Spleen (tissue), 11 donors: ENCODE data around the gene SETBP1. TPM values are rescaled to one million over a fixed set of nuclear protein-coding genes. Genes with fewer than 3 reads are reported as not detected.

Source experiments
- DNase-seq: peaks from one replicate; pipeline ENCODE4 v3.0.0-alpha.2; 2020
- H3K27ac ChIP-seq, 8 donors: fragments of 200-600 bp; sonication (generic) in 7 of 8; 1 replicate in 4 of 8; 2 replicates in 4 of 8; pipeline versions ENCODE4 v1.5.0 to v1.8.0; 2016 to 2021; ENCODE audit warnings: inconsistent platforms in 4 of 8, mild to moderate bottlenecking in 4 of 8, moderate library complexity in 1 of 8
- H3K27me3 ChIP-seq, 7 donors: fragments of 200-600 bp; sonication (generic) in 6 of 7; replicated peaks in 1 of 7; 1 replicate in 4 of 7; 2 replicates in 3 of 7; pipeline versions ENCODE4 v1.5.0 to v1.8.0; 2016 to 2021; ENCODE audit warnings: inconsistent platforms in 3 of 7, mild to moderate bottlenecking in 1 of 7
- H3K36me3 ChIP-seq, 6 donors: fragments of 200-600 bp; sonication (generic) in 5 of 6; 1 replicate in 4 of 6; 2 replicates in 2 of 6; pipeline versions ENCODE4 v1.5.0 to v1.8.0; 2016 to 2021; ENCODE audit warnings: inconsistent platforms in 2 of 6
- H3K4me1 ChIP-seq, 6 donors: fragments of 200-600 bp; sonication (generic) in 5 of 6; 1 replicate in 3 of 6; 2 replicates in 3 of 6; pipeline versions ENCODE4 v1.5.0 to v1.8.0; 2016 to 2021; ENCODE audit warnings: inconsistent platforms in 3 of 6
- H3K4me3 ChIP-seq, 8 donors: fragments of 200-600 bp; sonication (generic) in 7 of 8; 1 replicate in 4 of 8; 2 replicates in 4 of 8; pipeline versions ENCODE4 v1.5.0 to v1.8.0; 2016 to 2021; ENCODE audit warnings: inconsistent platforms in 4 of 8, mild to moderate bottlenecking in 4 of 8, moderate library complexity in 2 of 8
- H3K9me3 ChIP-seq, 8 donors: fragments of 200-600 bp; sonication (generic) in 7 of 8; 1 replicate in 4 of 8; 2 replicates in 4 of 8; pipeline versions ENCODE4 v1.5.0 to v1.8.0; 2016 to 2021; ENCODE audit warnings: inconsistent platforms in 4 of 8
- POLR2A ChIP-seq, 3 donors: fragments of 450-650 bp; IDR thresholded peaks; one replicate each; pipeline ENCODE4 v1.5.1; 2017; ENCODE audit warnings: antibody characterized with exemption in 3 of 3, mild to moderate bottlenecking in 1 of 3
- POLR2AphosphoS5 ChIP-seq, 3 donors: sonication (generic); formaldehyde crosslinking; IDR thresholded peaks; one replicate each; pipeline ENCODE4 v1.5.1; 2017; ENCODE audit warnings: antibody characterized with exemption in 3 of 3
- WGBS, 5 donors: extraction: QIAGEN DNeasy Blood & Tissue Kit in 3 of 5; methylation state at CpG; one replicate each; pipeline versions ENCODE4 v1.1.5 to v1.1.7; 2013 to 2018; 5-methylcytosine and 5-hydroxymethylcytosine counted together
- intact Hi-C: fragments of 100-400 bp; cut with DNase I; formaldehyde crosslinking; loops from one replicate; pipeline ENCODE4 v1.15.0; 2023; ENCODE audit warnings: low total_unique reads
- polyA plus RNA-seq, 3 donors: library from polyadenylated mRNA; stranded (reverse); fragments of 200-250 nt; gene quantifications; one replicate each; pipeline ENCODE4 v1.2.1, GENCODE V29; 2013
- total RNA-seq, 7 donors: library from RNA; depleted of rRNA in 3 of 7; stranded (reverse); fragments of >200 nt in 3 of 7; fragmentation: NEBNext Ultra II Directional in 4 of 7; extraction: Animal tissue kit (Norgen Biotek cat#: 25700) in 4 of 7; gene quantifications; one replicate each; pipeline versions ENCODE4 v1.1.0 to v1.2.1, GENCODE V29; 2016 to 2021
- TF ChIP-seq, protein P1 (sequence below), 11 experiments: fragments of 200-600 bp in 7 of 11; fragments of 450-650 bp in 4 of 11; sonication (generic) in 4 of 11; IDR thresholded peaks in 8 of 11; conservative IDR thresholded peaks in 3 of 11; 1 replicate in 7 of 11; 2 replicates in 4 of 11; pipeline versions ENCODE4 v1.4.0 to v1.8.0; 2016 to 2021; ENCODE audit warnings: antibody characterized with exemption in 11 of 11, inconsistent platforms in 4 of 11, mild to moderate bottlenecking in 1 of 11
- donor health status: healthy with polysubstance abuse.
- donor health status: DM: no; HTN: no; CAD: no; lungs with moderate emphysema.
- donor health status: DM: no; HTN: no; CAD: no.
- donor health status: Bipolar disorder and iron deficiency.
- donor health status: healthy.
- donor health status: DM: no; HTN: no; CAD: no.
- donor health status: DM: yes; HTN: yes; CAD: no.

SETBP1 gene
- total and polyA plus RNA-seq, 10 donors: 2.0 to 50.7 (median 33.1) TPM

DNA sequence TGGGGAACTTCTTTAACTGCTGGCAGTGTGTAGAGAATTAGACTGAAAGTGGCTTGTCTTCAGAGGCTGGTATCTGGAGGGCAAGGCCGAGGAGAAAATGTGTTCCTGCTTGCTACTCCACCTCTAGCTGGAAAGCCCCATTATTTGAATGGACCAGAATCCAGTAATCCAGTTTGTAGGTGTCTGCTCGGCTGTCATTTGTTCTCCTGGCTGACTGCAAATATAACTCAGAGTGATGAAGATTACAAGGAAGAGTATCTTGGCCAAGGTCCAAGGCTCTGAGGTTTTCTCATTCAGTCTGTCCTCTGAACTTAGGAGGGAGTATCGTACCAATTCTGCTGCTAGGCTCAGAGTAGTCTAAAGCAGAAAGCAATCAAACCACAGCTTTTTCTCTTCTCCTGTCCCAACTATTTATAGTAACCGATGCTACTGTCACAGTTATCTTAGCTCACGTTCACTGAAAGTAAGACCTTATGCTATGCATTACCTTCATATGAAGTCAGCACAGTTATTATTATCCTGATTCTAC lies 228.6 kb downstream of the SETBP1 start:
- peak overlapping the region in 2 of 8 donors; percentile 11 to 40 for H3K27ac ChIP-seq
- intact Hi-C loops: no loop called here
- DNase-seq: no peak
- no peaks in the 10 kb centered on the region for H3K27me3 ChIP-seq
- H3K9me3 ChIP-seq: peaks cover 0 to 4% (median 0%) of the 10 kb centered on the region in 8 donors
- TF ChIP-seq POLR2A (IDR thresholded peaks at IDR 0.05) (no peak), POLR2AphosphoS5 (IDR thresholded peaks at IDR 0.05) (no peak)
- TF ChIP-seq, protein P1, sequence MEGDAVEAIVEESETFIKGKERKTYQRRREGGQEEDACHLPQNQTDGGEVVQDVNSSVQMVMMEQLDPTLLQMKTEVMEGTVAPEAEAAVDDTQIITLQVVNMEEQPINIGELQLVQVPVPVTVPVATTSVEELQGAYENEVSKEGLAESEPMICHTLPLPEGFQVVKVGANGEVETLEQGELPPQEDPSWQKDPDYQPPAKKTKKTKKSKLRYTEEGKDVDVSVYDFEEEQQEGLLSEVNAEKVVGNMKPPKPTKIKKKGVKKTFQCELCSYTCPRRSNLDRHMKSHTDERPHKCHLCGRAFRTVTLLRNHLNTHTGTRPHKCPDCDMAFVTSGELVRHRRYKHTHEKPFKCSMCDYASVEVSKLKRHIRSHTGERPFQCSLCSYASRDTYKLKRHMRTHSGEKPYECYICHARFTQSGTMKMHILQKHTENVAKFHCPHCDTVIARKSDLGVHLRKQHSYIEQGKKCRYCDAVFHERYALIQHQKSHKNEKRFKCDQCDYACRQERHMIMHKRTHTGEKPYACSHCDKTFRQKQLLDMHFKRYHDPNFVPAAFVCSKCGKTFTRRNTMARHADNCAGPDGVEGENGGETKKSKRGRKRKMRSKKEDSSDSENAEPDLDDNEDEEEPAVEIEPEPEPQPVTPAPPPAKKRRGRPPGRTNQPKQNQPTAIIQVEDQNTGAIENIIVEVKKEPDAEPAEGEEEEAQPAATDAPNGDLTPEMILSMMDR (IDR thresholded peaks at IDR 0.05 in 8 of 11, conservative IDR thresholded peaks at IDR 0.05 in 3 of 11): no peak
- H3K4me1 ChIP-seq: peaks cover 0 to 43% (median 16%) of the 10 kb centered on the region in 6 donors
- H3K36me3 ChIP-seq: no peaks in the 10 kb centered on the region
- 23 to 32% (median 30%) methylated on average over 4 to 5 of the region's 5 CpGs for WGBS, 5 donors
- H3K4me3 ChIP-seq: no peak overlapping the region

DNA sequence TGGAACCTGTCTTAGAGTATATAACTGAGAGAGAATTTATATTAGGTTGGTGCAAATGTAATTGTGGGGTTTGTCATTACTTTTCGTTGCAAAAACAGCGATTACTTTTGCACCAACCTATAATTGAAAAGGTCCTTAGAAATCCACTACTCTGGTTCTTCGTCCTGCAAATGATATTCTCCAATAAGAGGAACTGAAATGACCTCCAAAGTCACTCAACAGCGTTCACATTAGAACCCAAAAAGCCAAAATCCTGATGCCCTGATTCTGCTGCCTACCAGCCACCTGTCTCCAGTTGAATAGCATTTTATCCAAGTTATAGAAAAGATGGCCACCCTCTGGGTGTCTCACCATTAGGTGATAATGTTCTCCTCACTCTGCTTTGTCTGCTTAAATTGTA lies 230.6 kb downstream of the SETBP1 start:
- Histone ChIP-seq H3K36me3 (no peaks in the 10 kb centered on the region), H3K4me1 (peaks cover 0 to 43% (median 16%) of the 10 kb centered on the region in 6 donors), H3K27me3 (no peaks in the 10 kb centered on the region), H3K27ac (no peak overlapping the region), H3K9me3 (no peaks in the 10 kb centered on the region), H3K4me3 (no peak overlapping the region)
- DNase-seq: no peak
- 84 to 92% (median 89%) methylated on average over 4 of the region's 4 CpGs for WGBS, 5 donors
- TF ChIP-seq POLR2A (IDR thresholded peaks at IDR 0.05): no peak
- TF ChIP-seq, protein P1 (IDR thresholded peaks at IDR 0.05 in 8 of 11, conservative IDR thresholded peaks at IDR 0.05 in 3 of 11): no peak
- TF ChIP-seq POLR2AphosphoS5 (IDR thresholded peaks at IDR 0.05): no peak
- intact Hi-C loops: no loop called here

DNA sequence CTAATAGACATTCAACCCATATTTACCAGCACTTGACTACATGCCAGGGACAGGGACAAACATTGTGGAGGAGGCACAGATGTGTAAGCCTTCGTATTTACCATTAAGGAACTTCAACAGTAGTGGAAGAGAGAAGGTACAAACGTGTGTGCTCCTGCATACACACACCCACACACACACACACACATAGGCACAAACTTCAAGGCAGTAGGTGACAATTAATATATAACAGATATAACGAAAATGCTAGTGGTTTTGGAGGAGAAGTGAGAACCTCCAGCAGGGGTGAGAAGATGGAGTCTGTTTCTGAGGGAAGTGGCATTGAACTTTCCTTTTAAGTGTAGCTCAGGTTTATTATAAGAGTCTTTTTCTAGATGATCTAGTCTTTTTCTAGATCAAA lies 231.1 kb downstream of the SETBP1 start:
- DNase-seq: no peak
- TF ChIP-seq, protein P1 (IDR thresholded peaks at IDR 0.05 in 8 of 11, conservative IDR thresholded peaks at IDR 0.05 in 3 of 11): no peak
- no peak for TF ChIP-seq POLR2A (IDR thresholded peaks at IDR 0.05)
- TF ChIP-seq POLR2AphosphoS5 (IDR thresholded peaks at IDR 0.05): no peak
- Histone ChIP-seq H3K27me3 (no peaks in the 10 kb centered on the region), H3K9me3 (no peaks in the 10 kb centered on the region), H3K4me1 (peaks cover 0 to 43% (median 16%) of the 10 kb centered on the region in 6 donors), H3K4me3 (no peak overlapping the region), H3K27ac (no peak overlapping the region), H3K36me3 (no peaks in the 10 kb centered on the region)
- intact Hi-C loops: no loop called here
- WGBS, 5 donors: 51 to 76% (median 66%) methylated on average over 3 of the region's 3 CpGs

DNA sequence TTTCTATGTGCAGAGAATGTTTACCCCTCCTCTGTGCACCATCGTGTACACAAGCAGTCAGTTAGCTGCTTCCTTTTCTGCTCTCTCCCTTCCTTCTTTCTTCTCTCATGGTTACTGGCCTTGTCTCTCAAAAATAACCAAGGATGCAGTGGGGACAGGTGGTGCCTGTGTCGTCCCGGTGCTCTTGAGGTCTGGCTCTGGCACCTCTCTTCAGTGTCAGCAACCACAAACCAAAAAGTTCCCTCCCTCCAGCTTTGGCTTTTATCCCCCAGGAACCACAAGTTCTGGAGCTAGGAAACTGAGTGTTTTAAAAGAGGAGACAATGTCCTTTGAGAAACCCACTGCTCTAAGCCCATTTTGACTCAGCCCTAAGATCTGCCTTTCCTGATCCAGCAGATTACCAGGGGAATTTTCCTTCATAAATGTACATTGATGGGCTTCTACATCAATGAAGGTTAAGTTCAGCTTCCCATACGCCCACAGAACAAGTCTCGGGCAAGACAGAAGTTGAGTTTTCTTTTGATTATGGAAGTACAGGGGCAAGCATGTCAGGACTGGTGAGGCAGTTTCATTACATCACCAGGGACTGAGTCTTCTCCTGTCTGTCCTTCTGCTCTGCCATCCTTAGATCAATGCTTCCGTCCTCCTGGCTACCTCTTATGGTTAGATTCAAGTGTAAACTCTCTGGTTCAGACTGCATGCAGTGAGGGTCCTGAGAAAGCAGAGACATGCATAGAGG lies 232.2 kb downstream of the SETBP1 start:
- no peaks in the 10 kb centered on the region for H3K36me3 ChIP-seq
- no peak overlapping the region for H3K4me3 ChIP-seq
- H3K9me3 ChIP-seq: no peaks in the 10 kb centered on the region
- no peak for TF ChIP-seq POLR2A (IDR thresholded peaks at IDR 0.05)
- TF ChIP-seq, protein P1 (IDR thresholded peaks at IDR 0.05 in 8 of 11, conservative IDR thresholded peaks at IDR 0.05 in 3 of 11): no peak
- TF ChIP-seq POLR2AphosphoS5 (IDR thresholded peaks at IDR 0.05): no peak
- no peaks in the 10 kb centered on the region for H3K27me3 ChIP-seq
- 56 to 72% (median 60%) methylated on average over 6 of the region's 6 CpGs for WGBS, 5 donors
- intact Hi-C loops: no loop called here
- DNase-seq: no peak
- H3K27ac ChIP-seq: no peak overlapping the region
- peaks cover 0 to 43% (median 17%) of the 10 kb centered on the region in 6 donors for H3K4me1 ChIP-seq
